HG02973 (cell line): ENCODE results near the gene SSR1.
A peak's percentile ranks its signal among the peaks of the same experiment; 100 is the strongest.

Experiments
- ATAC-seq: cut with Tn5 transposase; IDR thresholded peaks from one replicate; pipeline ENCODE4 v1.9.1; 2021; ENCODE audit warnings: moderate library complexity; ENCODE audit not compliant: unreplicated experiment

SSR1 gene

GRCh38 chr6:7241709-7242645, 71.0 kb downstream of the SSR1 start:
- no peak for ATAC-seq

DNA sequence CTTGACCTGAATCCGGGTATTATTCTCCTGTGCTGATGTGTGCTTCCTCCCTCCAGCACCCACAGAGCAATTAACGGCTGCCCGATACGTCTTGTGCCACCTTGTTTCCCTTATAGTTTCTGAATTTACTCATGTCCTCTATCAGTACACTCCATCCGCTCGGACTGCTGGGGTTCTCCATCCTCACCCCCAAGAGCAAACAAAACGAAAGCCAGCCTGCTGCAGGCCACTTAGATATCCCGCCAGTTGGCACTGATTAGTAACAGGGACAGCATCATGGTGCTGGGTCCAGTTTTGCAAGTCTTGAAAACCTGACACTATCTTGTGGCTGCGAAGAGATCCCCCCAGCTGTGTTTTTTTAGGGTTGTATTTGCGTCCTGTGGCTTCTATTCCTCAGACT, 71.8 kb downstream of the SSR1 start:
- no peak for ATAC-seq

DNA sequence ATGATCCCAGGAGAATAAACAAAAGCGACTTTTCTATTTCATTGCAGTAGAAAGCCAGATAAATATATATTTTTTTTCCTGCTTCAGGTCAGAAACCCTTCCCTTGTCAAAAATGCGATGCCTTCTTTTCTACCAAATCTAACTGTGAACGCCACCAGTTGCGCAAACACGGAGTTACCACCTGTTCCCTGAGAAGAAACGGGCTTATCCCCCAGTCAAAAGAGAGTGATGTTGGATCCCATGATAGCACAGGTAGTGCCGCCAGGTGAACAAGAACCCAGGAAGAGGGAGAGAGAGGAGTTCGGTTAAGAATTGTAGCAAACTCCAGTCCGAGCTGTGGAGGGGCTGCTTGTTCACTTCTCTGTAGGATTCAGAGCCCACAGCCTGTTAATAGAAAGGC, 72.6 kb downstream of the SSR1 start:
- ATAC-seq: no peak

DNA sequence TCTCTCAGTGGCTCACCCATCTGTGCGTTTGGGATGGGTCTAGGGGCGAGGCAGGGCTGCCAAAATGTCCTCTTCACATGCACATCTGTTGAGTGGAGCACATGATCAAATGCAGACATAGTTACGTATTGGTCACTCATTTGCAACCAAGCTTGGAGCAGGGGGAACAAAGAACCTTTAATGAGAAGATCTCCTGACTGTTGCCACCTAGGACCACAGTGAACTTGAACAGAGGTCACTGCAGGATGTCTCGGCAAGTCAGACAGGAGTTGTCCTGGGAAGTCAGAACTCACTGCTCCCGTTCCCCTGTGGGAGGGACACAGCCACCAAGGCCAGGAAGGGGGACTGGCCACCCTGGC, 73.4 kb downstream of the SSR1 start:
- ATAC-seq: no peak

GRCh38 chr6:7238900-7239589, 74.0 kb downstream of the SSR1 start:
- no peak for ATAC-seq

- ATAC-seq: no peak
Observed at GRCh38 chr6:7238526-7238899, 74.5 kb downstream of the SSR1 start.

- no peak for ATAC-seq
Observed at GRCh38 chr6:7237653-7238188, 75.3 kb downstream of the SSR1 start.

- peak; percentile 64 for ATAC-seq
Observed at GRCh38 chr6:7236306-7237209, 76.4 kb downstream of the SSR1 start.

GRCh38 chr6:7235712-7236305, 77.2 kb downstream of the SSR1 start:
- ATAC-seq: no peak

- no peak for ATAC-seq
Observed at GRCh38 chr6:7234547-7234946, 78.5 kb downstream of the SSR1 start.

DNA sequence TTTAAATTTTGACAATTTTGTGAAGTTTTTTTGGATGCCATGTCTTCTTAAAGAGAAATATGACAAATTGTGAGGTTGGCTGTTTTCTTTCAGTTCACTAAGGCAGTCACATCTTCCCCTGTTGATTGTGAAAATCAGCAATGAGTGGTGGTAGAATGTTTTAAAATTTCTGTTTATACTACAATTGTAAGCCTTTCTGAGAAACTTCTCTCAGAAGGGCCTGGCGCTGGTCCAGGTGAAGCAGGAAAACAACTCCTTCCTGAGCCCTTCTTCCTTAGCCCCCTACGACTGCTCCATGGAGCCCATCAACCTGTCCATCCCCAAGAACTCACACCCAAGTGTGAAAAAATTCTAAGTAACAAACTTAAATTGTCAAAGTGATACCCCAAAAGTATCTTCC, 80.6 kb downstream of the SSR1 start:
- ATAC-seq: no peak

- no peak for ATAC-seq
Observed at GRCh38 chr6:7230956-7231713, 81.9 kb downstream of the SSR1 start.

DNA sequence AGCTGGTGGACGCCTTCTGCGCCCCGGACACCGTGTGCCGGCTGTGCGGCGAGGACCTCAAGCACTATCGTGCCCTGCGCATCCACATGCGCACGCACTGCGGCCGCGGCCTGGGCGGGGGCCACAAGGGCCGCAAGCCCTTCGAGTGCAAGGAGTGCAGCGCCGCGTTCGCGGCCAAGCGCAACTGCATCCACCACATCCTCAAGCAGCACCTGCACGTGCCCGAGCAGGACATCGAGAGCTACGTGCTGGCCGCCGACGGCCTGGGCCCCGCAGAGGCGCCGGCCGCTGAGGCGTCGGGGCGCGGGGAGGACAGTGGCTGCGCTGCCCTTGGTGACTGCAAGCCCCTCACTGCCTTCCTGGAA, 82.7 kb downstream of the SSR1 start:
- no peak for ATAC-seq

DNA sequence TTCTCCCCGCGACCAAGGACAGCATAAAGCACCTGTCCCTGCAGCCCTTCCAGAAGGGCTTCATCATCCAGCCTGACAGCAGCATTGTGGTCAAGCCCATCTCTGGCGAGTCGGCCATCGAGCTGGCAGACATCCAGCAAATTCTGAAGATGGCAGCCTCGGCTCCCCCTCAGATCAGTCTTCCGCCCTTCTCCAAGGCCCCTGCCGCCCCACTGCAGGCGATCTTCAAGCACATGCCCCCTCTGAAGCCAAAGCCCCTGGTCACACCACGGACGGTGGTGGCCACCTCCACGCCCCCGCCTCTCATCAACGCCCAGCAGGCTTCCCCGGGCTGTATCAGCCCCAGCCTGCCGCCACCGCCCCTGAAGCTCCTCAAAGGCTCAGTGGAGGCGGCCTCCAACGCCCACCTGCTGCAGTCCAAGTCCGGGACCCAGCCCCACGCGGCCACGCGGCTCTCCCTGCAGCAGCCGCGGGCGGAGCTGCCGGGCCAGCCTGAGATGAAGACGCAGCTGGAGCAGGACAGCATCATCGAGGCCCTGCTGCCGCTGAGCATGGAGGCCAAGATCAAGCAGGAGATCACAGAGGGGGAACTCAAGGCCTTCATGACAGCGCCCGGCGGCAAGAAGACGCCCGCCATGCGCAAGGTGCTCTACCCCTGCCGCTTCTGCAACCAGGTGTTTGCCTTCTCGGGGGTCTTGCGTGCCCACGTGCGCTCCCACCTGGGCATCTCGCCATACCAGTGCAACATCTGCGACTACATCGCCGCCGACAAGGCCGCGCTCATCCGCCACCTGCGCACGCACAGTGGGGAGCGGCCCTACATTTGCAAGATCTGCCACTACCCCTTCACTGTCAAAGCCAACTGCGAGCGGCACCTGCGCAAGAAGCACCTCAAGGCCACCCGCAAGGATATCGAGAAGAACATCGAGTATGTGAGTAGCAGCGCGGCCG, 83.3 kb downstream of the SSR1 start:
- no peak for ATAC-seq

- ATAC-seq: no peak
Observed at GRCh38 chr6:7228662-7229375, 84.2 kb downstream of the SSR1 start.

GRCh38 chr6:7224731-7225130, 88.3 kb downstream of the SSR1 start:
- no peak for ATAC-seq

- no peak for ATAC-seq
Observed at GRCh38 chr6:7222197-7222596, 90.8 kb downstream of the SSR1 start.

DNA sequence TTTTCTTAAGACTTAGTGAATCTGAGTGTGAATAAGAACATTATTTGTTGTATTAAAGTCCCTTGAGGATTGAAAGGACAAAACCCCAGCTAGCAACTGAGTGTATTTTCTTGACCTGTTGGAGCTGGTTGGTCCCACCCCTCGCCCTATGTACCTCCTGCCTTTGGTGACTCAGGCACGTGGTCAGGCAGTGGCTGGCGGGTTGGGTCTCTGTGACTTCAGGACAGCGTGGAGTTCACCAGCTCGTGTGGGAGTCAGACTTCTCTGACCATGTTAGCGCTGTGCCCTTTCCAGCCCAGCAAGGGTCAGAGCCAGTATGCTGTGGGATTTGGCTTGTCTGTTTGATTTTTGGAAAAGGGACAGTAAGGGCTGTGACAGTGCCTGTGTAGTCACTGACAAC, 93.7 kb downstream of the SSR1 start:
- no peak for ATAC-seq
